GM12801 (cell line): ENCODE data around the gene IFT74.

ENCODE experiments used
- CTCF ChIP-seq: IDR thresholded peaks from one replicate; pipeline ENCODE4 v1.5.1; 2011; ENCODE audit warnings: control low read depth; ENCODE audit not compliant: insufficient read length; ENCODE audit errors: extremely low read depth

Gene IFT74

GRCh38 chr9:26951794-26952193, 4.4 kb upstream of the IFT74 start:
- no peak for TF ChIP-seq CTCF

GRCh38 chr9:26954050-26954508, 2.1 kb upstream of the IFT74 start:
- no peak for TF ChIP-seq CTCF

GRCh38 chr9:26955222-26955903, 849 bp upstream of the IFT74 start:
- TF ChIP-seq CTCF: no peak

- no peak for TF ChIP-seq CTCF
Measured at GRCh38 chr9:26956860-26957233, 635 bp downstream of the IFT74 start.

- TF ChIP-seq CTCF: no peak
Measured at GRCh38 chr9:26971721-26972120, 15.5 kb downstream of the IFT74 start.

- no peak for TF ChIP-seq CTCF
Measured at GRCh38 chr9:26973989-26974388, 17.8 kb downstream of the IFT74 start.

GRCh38 chr9:26974927-26975326, 18.7 kb downstream of the IFT74 start:
- TF ChIP-seq CTCF: no peak
